Effector memory CD8-positive, alpha-beta T cell (primary cell): ENCODE data around the gene MZT2A.
"Not testable (repeated sequence)": the region's sequence is repeated elsewhere in the genome, so short reads cannot be mapped to it uniquely, and the experiment has no call there.

ENCODE experiments used
- ATAC-seq: fragments of 150-1000 bp; cut with Tn5 transposase; replicated peaks from 2 replicates; pipeline ENCODE4 v1.10.0; 2021; ENCODE audit warnings: mild to moderate bottlenecking, moderate library complexity
- DNase-seq, 3 experiments: peaks; one replicate each; pipeline ENCODE4 v3.0.0; 2021
- H3K27ac Mint-ChIP-seq, 2 donors: one replicate each; pipeline ENCODE4 v1.8.0; 2022; ENCODE audit warnings: mild to moderate bottlenecking in 2 of 2, mixed read lengths in 2 of 2, moderate library complexity in 2 of 2
- H3K27me3 Mint-ChIP-seq, 2 donors: one replicate each; pipeline ENCODE4 v1.8.0; 2022; ENCODE audit warnings: mixed read lengths in 2 of 2
- H3K36me3 Mint-ChIP-seq: one replicate; pipeline ENCODE4 v1.8.0; 2022; ENCODE audit warnings: mild to moderate bottlenecking, moderate library complexity, mixed read lengths; ENCODE audit not compliant: insufficient read depth
- H3K4me1 Mint-ChIP-seq, 2 donors: one replicate each; pipeline ENCODE4 v1.8.0; 2022; ENCODE audit warnings: low read depth in 2 of 2, mixed read lengths in 2 of 2
- H3K4me3 Mint-ChIP-seq, 2 donors: one replicate each; pipeline ENCODE4 v1.8.0; 2022; ENCODE audit warnings: mild to moderate bottlenecking in 2 of 2, mixed read lengths in 2 of 2, moderate library complexity in 2 of 2
- H3K9me3 Mint-ChIP-seq, 2 donors: one replicate each; pipeline ENCODE4 v1.8.0; 2022; ENCODE audit warnings: mixed read lengths in 2 of 2
- total RNA-seq, 9 experiments: gene quantifications; one replicate each; lab custom pipeline; 2026; lab: John Stamatoyannopoulos, UW

Gene MZT2A, protein sequence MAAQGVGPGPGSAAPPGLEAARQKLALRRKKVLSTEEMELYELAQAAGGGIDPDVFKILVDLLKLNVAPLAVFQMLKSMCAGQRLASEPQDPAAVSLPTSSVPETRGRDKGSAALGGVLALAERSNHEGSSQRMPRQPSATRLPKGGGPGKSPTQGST
- 16.0 to 51.6 (median 26.0) reads per million in 9 experiments for total RNA-seq

DNA sequence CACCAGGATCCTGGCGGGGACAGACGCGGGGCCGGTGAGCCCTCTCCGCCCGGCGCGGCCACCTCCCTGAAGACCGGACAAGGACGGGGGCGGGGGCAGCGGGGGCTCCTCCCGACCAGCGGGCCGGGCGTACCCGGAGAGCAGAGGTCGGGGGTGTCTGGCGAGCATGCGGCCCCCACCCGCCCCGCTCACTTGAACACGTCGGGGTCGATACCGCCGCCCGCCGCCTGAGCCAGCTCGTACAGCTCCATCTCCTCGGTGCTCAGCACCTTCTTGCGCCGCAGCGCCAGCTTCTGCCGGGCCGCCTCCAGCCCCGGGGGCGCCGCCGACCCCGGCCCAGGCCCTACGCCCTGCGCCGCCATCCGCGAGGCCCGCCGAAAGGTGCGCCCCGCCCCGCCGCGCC, at the start of gene MZT2A:
MZT2A (minus strand) TSS at position 383 of the 403 bp plus-strand sequence; CDS start at position 362, 21 bp downstream.
- H3K4me3 Mint-ChIP-seq, result peak within 1 kb of the TSS; percentile 96

DNA sequence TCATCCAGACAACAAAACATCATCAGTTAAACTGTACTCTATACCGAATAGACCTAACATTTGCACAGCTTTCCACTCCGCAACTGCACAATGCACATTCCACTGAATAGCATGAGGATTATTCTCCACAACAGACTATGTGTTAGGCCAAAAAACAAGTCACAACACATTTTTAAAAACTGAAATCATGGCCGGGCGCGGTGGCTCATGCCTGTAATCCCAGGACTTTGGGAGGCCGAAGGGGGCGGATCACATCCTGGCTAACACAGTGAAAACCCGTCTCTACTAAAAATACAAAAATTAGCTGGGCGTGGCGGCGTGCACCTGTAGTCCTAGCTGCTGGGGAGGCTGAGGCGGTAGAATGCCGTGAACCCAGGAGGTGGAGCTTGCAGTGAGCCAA, 46.7 kb upstream of the MZT2A start:
- not testable (repeated sequence) for DNase-seq, H3K4me3 Mint-ChIP-seq, H3K27ac Mint-ChIP-seq, ATAC-seq, H3K4me1 Mint-ChIP-seq, H3K9me3 Mint-ChIP-seq, H3K36me3 Mint-ChIP-seq
- peaks cover 7 to 28% of the 10 kb centered on the region in 2 donors for H3K27me3 Mint-ChIP-seq

More for the DNA sequence above, at the start of gene MZT2A:
- not testable (repeated sequence) for H3K9me3 Mint-ChIP-seq, ATAC-seq, H3K27me3 Mint-ChIP-seq, DNase-seq
- peak within 1 kb of the TSS; percentile 98 for H3K27ac Mint-ChIP-seq
- H3K36me3 Mint-ChIP-seq, result peaks cover 37% of the 10 kb centered on the region
- H3K4me1 Mint-ChIP-seq, result peaks cover 34 to 38% of the 10 kb centered on the region in 2 donors

DNA sequence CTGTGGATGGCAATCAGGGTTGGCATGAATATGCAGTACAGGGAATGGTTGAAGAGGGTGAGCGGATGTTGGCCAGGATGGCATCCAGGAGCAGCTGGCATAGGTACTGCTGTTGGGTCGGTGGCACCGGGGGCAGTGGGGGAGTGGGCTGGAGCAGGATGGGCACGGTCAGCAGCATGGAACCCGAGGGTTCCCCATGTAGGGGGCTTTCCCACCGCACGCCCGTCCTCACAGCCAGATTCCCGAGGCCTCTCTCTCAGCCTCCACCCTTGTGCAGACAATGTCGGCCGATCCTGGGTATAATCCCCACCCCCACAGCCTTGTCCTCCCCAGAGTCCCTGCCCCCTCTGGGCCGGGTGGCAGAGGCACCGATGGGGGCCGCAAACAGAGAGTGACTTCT, 44.6 kb upstream of the MZT2A start:
- H3K36me3 Mint-ChIP-seq, H3K4me3 Mint-ChIP-seq, H3K4me1 Mint-ChIP-seq, H3K9me3 Mint-ChIP-seq, ATAC-seq, DNase-seq, H3K27ac Mint-ChIP-seq: not testable (repeated sequence)
- H3K27me3 Mint-ChIP-seq, result peaks cover 0 to 18% of the 10 kb centered on the region in 2 donors

DNA sequence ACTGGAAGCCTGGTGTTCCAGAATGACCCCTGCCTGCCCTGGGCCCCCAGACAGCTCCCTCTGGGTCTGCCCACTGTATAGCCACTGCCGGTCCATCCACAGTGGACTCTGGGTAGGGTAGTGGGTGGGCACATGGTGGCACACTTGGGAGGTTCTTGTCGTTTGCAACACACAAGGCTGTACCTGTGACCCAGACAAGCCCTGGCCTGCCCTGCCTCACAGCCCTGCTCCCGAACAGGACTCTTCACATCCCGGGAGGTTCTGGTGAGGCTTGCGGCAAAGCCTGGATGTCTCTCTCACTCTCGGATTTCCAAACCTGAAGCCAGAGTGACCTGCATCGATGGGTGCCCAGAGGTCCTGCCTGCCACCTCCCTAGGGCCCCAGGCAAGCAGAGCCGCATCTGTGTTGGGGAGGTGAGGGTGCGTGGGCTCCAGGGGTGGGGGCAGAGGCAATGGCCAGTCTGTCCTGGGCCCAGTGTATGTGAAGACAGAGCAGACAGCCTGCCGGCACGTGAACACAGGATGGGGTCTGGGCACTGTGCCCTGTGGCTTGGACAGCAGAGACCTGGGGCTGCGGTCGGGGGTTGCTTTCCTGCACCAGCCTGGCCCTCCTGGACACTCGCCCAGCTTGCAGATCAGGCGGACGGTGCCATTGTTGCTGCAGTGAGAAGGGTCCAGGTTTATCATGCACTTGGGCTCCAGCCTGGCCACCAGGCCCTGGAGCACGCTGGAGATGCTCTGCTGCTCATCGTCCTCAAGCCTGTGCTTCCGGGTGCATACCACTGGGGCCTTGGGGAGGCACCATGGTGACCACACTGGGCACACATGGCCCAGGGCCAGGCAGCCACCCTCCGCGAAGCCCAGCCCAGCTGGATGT, 44.0 kb upstream of the MZT2A start:
- not testable (repeated sequence) for H3K36me3 Mint-ChIP-seq, H3K9me3 Mint-ChIP-seq, H3K27ac Mint-ChIP-seq, ATAC-seq, DNase-seq, H3K4me1 Mint-ChIP-seq, H3K4me3 Mint-ChIP-seq
- H3K27me3 Mint-ChIP-seq, result peaks cover 0 to 18% of the 10 kb centered on the region in 2 donors

DNA sequence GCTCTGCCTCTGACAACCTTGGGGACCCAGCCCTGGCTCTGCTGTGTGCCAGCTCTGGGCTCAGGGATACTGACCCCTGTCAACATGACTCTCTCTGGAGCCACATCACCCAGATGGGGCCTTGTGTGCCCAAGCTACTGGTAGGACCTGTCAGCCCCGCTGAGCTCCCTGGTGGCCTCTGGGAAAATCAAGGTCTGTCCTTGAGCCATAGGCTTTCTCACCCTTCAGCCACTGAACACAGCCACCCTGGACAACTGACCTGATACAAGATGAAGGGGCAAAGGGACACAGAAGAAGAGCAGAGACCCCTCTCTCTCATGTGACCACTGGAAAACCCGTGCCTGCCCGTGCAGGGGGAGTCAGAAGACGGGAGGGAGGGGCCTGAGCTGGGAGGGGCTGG, 43.3 kb upstream of the MZT2A start:
- ATAC-seq (no peak), DNase-seq (no peak)
- Mint-ChIP-seq H3K4me3 (no peak overlapping the region), H3K36me3 (no peaks in the 10 kb centered on the region), H3K27ac (no peak overlapping the region), H3K9me3 (no peaks in the 10 kb centered on the region), H3K27me3 (peaks cover 0 to 18% of the 10 kb centered on the region in 2 donors), H3K4me1 (no peaks in the 10 kb centered on the region)

DNA sequence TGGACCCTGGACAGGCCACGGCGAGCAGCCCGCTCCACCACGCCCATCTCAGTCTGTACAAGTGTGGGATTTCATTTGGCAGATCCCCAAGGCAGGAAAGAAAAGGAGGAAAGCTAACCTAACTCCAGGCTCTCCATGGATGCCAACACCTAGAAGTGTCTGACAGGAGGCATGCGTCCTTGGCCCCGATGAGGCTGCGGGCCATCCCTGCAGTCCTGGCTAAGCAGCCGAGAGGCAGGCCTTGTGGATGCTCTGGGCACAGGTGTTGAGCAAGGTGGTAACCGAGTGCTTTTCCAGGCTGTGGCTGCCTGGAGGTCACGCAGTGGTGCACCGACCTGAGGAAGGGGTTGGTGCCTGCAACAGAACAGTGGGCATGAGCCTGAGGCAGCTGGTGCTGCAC, 42.8 kb upstream of the MZT2A start:
- not testable (repeated sequence) for H3K27ac Mint-ChIP-seq, ATAC-seq, H3K4me3 Mint-ChIP-seq, DNase-seq, H3K9me3 Mint-ChIP-seq, H3K4me1 Mint-ChIP-seq, H3K36me3 Mint-ChIP-seq
- peaks cover 0 to 18% of the 10 kb centered on the region in 2 donors for H3K27me3 Mint-ChIP-seq

DNA sequence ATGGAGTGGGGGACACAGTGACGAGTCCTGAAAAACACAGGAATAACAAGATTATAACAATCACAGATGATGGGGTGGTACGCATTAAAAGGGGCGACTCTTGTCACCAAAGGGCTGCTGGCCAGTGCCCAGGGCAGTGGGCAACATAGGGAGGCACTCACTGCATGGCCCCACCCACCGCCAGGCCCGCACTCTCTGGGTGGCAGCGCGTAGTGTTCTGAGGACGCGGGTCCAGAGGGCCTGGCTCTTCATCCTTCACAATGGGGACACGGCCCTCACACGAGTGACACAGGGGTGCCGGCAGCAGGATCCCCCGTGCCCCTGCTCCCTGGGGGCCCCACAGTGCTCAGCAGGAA, 42.1 kb upstream of the MZT2A start:
- H3K27ac Mint-ChIP-seq, DNase-seq, ATAC-seq, H3K36me3 Mint-ChIP-seq, H3K9me3 Mint-ChIP-seq, H3K4me3 Mint-ChIP-seq, H3K4me1 Mint-ChIP-seq: not testable (repeated sequence)
- H3K27me3 Mint-ChIP-seq, result peaks cover 0 to 18% of the 10 kb centered on the region in 2 donors

DNA sequence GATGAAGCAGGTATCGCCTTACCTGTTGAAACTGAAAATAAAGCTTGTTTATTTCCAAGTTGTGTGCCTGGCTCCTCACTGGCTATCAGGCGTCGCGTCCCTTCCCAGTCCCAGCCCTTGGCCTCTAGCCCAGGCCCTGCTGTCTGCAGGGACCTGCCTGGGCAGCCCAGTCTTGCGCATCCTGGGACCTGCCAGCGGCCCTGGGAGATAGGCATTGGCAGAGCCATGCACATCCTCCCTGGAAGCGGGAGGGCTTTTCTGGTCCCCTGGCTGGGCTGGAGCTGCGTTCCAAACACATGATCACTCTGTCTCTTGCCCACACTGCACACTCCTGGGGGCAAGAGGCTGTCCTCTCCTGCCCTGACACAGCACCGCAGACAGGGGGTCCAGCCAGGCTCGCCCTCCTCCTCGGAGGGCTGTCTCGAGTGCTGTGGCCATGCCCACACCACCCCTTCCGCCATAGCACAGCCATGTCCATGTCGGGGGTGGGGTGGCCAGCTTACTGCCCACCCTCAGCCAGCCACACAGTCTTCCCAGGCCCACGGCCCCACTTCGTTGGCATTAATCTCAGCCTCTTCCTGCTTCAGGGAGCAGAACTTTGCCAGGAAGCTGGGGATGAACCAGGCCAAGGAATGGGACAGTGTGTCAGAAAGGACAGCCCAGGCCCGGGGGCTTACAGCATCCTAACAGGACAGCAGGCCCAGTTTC, 41.6 kb upstream of the MZT2A start:
- not testable (repeated sequence) for ATAC-seq, H3K9me3 Mint-ChIP-seq, H3K36me3 Mint-ChIP-seq, H3K4me3 Mint-ChIP-seq, DNase-seq, H3K27ac Mint-ChIP-seq, H3K4me1 Mint-ChIP-seq
- peaks cover 0 to 18% of the 10 kb centered on the region in 2 donors for H3K27me3 Mint-ChIP-seq

DNA sequence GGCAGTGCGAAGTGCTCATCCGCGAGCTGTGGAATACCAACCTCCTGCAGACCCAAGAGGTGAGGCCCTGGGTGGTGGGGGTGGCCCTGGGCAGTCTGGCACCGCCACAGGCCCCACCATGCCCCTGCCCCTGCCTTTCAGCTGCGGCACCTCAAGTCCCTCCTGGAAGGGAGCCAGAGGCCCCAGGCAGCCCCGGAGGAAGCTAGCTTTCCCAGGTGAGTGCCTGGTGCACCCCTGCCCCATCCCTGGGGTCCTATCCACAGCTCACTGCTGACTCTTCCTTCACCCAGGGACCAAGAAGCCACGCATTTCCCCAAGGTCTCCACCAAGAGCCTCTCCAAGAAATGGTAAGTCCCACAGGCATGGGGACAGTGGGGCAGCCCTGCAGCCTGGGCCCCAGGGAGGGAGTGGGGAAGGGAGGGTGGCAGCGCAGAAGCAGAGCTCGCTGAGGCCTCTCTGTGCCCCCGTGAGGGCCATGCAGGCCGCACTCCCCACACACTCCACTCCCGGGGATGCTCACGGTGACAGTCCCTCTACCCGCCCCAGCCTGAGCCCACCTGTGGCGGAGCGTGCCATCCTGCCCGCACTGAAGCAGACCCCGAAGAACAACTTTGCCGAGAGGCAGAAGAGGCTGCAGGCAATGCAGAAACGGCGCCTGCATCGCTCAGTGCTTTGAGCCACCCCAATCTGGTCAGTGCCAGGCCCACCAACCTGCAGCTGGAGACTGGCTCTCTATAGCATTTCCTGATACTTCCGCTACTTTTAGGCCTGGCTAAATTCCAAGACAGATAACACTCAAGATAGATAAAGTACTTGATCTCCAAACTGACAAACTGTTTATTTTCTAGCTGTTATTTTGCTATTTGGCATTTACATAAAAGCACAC, 40.8 kb upstream of the MZT2A start:
- H3K4me3 Mint-ChIP-seq, H3K36me3 Mint-ChIP-seq, H3K27ac Mint-ChIP-seq, ATAC-seq, H3K9me3 Mint-ChIP-seq, DNase-seq: not testable (repeated sequence)
- Mint-ChIP-seq H3K27me3 (peaks cover 0 to 18% of the 10 kb centered on the region in 2 donors), H3K4me1 (peaks cover 11 to 12% of the 10 kb centered on the region in 2 donors)

DNA sequence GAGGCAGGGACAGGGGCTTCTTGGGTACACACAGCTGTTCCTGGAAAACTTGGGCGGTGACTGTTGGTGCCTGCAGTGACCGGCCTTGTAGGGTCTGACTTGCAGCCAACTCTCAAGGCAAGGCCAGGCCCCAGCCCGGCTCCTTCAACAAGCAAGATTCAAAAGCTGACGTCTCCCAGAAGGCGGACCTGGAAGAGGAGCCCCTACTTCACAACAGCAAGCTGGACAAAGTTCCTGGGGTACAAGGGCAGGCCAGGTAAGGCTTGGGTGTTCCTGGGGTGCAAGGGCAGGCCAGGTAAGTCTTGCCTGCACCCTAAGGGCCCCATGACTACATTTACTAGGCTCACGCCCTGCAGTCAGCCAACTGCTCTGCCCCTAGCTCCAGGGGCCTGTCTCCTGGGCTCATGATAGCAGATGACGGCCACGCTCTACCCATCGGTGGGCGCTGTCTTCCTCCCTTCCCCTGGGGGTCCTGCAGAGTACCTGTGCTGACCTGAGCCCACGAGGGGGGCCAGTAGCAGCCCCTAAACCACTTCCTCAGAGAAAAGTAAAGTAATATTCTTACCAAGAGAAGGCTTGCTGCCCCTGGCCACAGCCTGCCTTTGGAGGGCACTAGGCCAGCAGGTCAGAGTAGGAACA, 39.5 kb upstream of the MZT2A start:
- H3K4me1 Mint-ChIP-seq, result peaks cover 11 to 15% of the 10 kb centered on the region in 2 donors
- DNase-seq, ATAC-seq, H3K27ac Mint-ChIP-seq, H3K9me3 Mint-ChIP-seq, H3K4me3 Mint-ChIP-seq, H3K36me3 Mint-ChIP-seq: not testable (repeated sequence)
- peaks cover 0 to 18% of the 10 kb centered on the region in 2 donors for H3K27me3 Mint-ChIP-seq

DNA sequence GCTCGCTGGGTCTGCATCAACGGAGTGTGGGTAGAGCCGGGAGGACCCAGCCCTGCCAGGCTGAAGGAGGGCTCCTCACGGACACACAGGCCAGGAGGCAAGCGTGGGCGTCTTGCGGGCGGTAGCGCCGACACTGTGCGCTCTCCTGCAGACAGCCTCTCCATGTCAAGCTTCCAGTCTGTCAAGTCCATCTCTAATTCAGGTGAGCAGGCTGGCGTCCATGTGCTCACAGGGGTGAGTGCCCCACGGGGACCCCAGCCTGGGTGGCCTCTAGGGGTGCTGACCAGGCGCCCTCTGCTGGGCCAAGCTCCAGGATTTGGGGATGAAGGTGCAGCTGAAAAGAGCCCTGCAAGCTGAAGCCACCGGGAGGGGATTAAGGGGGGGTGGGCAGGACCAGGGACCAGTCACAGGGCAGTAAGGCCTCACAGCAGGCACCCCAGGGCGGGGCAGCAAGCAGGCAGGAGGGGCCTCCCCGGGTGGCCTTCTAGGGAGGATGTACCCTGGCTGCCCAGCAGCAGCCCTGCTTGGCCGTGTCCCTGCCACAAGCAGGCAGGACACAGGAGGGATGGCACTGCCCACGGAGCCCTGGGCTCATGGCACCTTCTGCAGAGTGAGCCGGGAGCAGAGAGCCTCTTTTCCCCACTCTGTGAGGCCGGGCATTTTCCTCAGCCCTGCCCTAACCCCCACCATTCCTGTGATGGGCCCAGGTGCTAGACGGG, 38.6 kb upstream of the MZT2A start:
- not testable (repeated sequence) for H3K9me3 Mint-ChIP-seq, H3K27me3 Mint-ChIP-seq, H3K27ac Mint-ChIP-seq, ATAC-seq, DNase-seq, H3K4me3 Mint-ChIP-seq
- Mint-ChIP-seq H3K4me1 (peaks cover 11 to 15% of the 10 kb centered on the region in 2 donors), H3K36me3 (peaks cover 11% of the 10 kb centered on the region)

DNA sequence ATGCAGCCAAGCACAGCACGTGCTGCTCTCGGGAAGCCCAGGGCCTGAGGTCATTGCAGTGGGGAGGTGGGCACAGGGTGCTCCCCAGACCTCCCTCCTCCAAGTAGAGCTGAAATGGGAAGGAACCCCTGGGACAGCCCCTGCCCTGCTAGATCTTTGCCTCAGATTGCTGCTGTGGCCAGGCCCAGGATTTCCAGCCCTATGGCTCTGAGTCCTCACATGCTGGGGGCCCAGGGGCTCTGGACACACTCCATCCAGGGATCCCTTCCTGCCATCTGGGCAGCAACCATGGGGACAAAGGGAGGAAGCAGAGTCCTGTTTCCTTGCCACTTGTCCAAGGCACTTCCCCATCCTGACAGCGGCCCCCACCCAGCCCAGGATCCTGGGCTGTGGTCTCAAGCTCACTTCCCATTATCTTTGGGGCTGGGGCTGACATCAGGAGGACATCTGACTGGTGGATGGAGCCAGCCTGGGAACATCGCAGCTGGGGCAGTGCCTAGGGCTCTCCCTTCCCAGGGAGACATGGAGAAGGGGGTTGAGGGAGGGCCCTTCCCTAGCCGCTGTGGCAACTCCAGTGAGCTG, 37.8 kb upstream of the MZT2A start:
- H3K36me3 Mint-ChIP-seq, result peaks cover 11% of the 10 kb centered on the region
- not testable (repeated sequence) for DNase-seq, H3K27me3 Mint-ChIP-seq, ATAC-seq, H3K9me3 Mint-ChIP-seq
- peaks cover 11 to 15% of the 10 kb centered on the region in 2 donors for H3K4me1 Mint-ChIP-seq
- peak overlapping the region in 1 of 2 donors; percentile 7 for H3K27ac Mint-ChIP-seq
- peak overlapping the region in 1 of 2 donors; percentile 88 for H3K4me3 Mint-ChIP-seq
